Neural cell (in vitro differentiated cells): ENCODE measurements around the gene CANT1.

ENCODE experiments used
- CTCF ChIP-seq: fragments of 450-650 bp; IDR thresholded peaks from 2 replicates; pipeline ENCODE4 v1.5.1; 2014; ENCODE audit warnings: antibody characterized with exemption, mild to moderate bottlenecking, moderate library complexity; ENCODE audit not compliant: poor library complexity, severe bottlenecking
- EZH2 ChIP-seq: fragments of 200-600, 300-800 bp; shearing (Covaris generic), sonication (generic); IDR thresholded peaks from 2 replicates; pipeline ENCODE4 v1.6.1; 2014; ENCODE audit warnings: antibody characterized with exemption, low read length, borderline replicate concordance, mild to moderate bottlenecking; ENCODE audit not compliant: insufficient read depth, poor library complexity, severe bottlenecking
- RAD21 ChIP-seq: fragments of 450-650 bp; conservative IDR thresholded peaks from 2 replicates; pipeline ENCODE4 v1.6.1; 2014; ENCODE audit warnings: antibody characterized with exemption, mild to moderate bottlenecking, moderate library complexity
- TAF1 ChIP-seq: IDR thresholded peaks from 2 replicates; pipeline ENCODE4 v1.6.1; 2012; ENCODE audit warnings: low read depth

GRCh38 chr17:79009397-79010303, at the start of gene CANT1:
- no peak for TF ChIP-seq TAF1
- no peak for TF ChIP-seq CTCF
- no peak for TF ChIP-seq RAD21
- TF ChIP-seq EZH2 = no peak
